Measurements from ENCODE around the gene CACHD1. TPM values are rescaled to one million over a fixed set of nuclear protein-coding genes. Genes with fewer than 3 reads are reported as not detected.

CACHD1 gene
- total and polyA plus RNA-seq, 10 donors: 1.1 to 17.3 (median 11.4) TPM

GRCh38 chr1:64574301-64574700, 104.4 kb downstream of the CACHD1 start:
- H3K36me3 ChIP-seq: no peaks in the 10 kb centered on the region
- H3K27me3 ChIP-seq (replicated peaks in 1 of 7): no peaks in the 10 kb centered on the region
- intact Hi-C loops (cut with DNase I; ENCODE audit: low total_unique reads): no loop called here
- no peak overlapping the region for H3K27ac ChIP-seq
- WGBS, 5 donors: 77 to 91% (median 78%) methylated on average over 3 of the region's 3 CpGs
- no peak overlapping the region for H3K4me3 ChIP-seq
- H3K4me1 ChIP-seq: peaks cover 0 to 5% (median 0%) of the 10 kb centered on the region in 6 donors
- no peak for TF ChIP-seq POLR2A (IDR thresholded peaks at IDR 0.05)
- no peak for DNase-seq
- no peaks in the 10 kb centered on the region for H3K9me3 ChIP-seq

- no peak overlapping the region for H3K27ac ChIP-seq
- H3K9me3 ChIP-seq: no peaks in the 10 kb centered on the region
- H3K4me3 ChIP-seq: no peak overlapping the region
- intact Hi-C loops (cut with DNase I; ENCODE audit: low total_unique reads): no loop called here
- no peaks in the 10 kb centered on the region for H3K36me3 ChIP-seq
- no peak for DNase-seq
- no peaks in the 10 kb centered on the region for H3K4me1 ChIP-seq
- TF ChIP-seq POLR2AphosphoS5 (IDR thresholded peaks at IDR 0.05) (no peak), CTCF (IDR thresholded peaks at IDR 0.05 in 8 of 11, conservative IDR thresholded peaks at IDR 0.05 in 3 of 11) (no peak), POLR2A (IDR thresholded peaks at IDR 0.05) (no peak)
- H3K27me3 ChIP-seq (replicated peaks in 1 of 7): no peaks in the 10 kb centered on the region
- 82 to 93% (median 89%) methylated on average over 11 of the region's 11 CpGs for WGBS, 5 donors
Measured at GRCh38 chr1:64575881-64576676, 106.2 kb downstream of the CACHD1 start.

DNA sequence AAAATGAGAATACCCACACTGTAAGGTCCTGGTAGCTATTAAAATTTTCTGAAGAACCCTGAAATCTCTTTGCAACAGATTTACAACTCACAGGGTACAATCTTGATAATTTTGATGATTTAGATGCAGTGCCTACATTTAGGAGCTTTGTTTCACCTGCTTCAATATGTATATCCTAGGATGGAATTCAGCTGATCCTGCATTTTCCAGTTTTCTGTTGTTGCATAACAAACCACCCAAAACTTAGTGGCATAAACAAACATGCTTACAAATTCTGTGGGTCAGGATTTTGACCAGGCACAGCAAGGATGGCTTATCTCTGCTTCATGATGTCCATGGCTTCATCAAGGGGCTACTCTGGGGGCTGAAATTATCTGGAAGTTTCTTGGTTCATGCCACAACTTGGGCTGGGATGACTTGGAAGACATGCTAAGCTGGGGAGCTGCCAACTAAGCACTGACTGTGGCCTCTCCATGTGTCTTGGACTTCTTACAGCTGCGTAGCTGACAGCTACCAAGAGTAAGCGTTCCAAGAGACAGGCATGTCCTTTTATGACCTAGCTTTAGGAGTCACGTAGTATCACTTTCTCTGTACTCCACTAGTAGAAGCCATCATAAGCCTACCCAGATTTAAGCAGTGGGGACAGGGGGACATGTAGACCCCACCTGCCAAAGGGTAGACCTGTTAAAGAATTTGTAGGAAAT, 108.5 kb downstream of the CACHD1 start:
- H3K9me3 ChIP-seq: no peaks in the 10 kb centered on the region
- intact Hi-C loops (cut with DNase I; ENCODE audit: low total_unique reads): no loop called here

DNA sequence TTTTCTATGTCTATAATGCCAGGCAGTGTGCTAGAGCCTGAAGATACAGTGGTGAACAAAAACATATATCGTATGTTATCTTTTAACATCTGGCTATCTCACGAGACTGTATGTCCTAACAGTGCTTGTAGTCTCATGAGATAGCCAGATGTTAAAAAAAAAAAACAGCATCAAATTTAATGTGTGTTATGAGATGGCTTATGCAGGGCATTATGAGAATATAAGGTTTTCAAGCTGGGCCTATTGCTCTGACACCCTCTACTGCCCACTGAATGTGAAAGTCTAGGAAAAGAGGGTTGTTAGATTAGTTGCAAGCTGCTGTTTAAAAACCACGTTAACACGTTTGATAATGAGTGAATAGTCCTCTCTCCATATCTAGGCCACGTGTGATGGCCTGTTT, 109.8 kb downstream of the CACHD1 start:
- no peaks in the 10 kb centered on the region for H3K4me1 ChIP-seq
- no peak overlapping the region for H3K4me3 ChIP-seq
- intact Hi-C loops (cut with DNase I; ENCODE audit: low total_unique reads): no loop called here
- DNase-seq: no peak
- no peaks in the 10 kb centered on the region for H3K27me3 ChIP-seq (replicated peaks in 1 of 7)
- 78 to 88% (median 86%) methylated on average over 5 of the region's 5 CpGs for WGBS, 5 donors
- H3K9me3 ChIP-seq: no peaks in the 10 kb centered on the region
- H3K36me3 ChIP-seq: no peaks in the 10 kb centered on the region
- no peak overlapping the region for H3K27ac ChIP-seq
- TF ChIP-seq CTCF (IDR thresholded peaks at IDR 0.05 in 8 of 11, conservative IDR thresholded peaks at IDR 0.05 in 3 of 11) (no peak), POLR2A (IDR thresholded peaks at IDR 0.05) (no peak), POLR2AphosphoS5 (IDR thresholded peaks at IDR 0.05) (no peak)

More for the DNA sequence above, 108.5 kb downstream of the CACHD1 start:
- Histone ChIP-seq H3K27me3 (replicated peaks in 1 of 7) (no peaks in the 10 kb centered on the region), H3K27ac (no peak overlapping the region), H3K4me1 (no peaks in the 10 kb centered on the region), H3K4me3 (no peak overlapping the region), H3K36me3 (no peaks in the 10 kb centered on the region)
- no peak for TF ChIP-seq POLR2AphosphoS5 (IDR thresholded peaks at IDR 0.05)
- 74 to 91% (median 87%) methylated on average over 3 of the region's 3 CpGs for WGBS, 5 donors
- DNase-seq: no peak

- TF ChIP-seq CTCF (IDR thresholded peaks at IDR 0.05 in 8 of 11, conservative IDR thresholded peaks at IDR 0.05 in 3 of 11) (no peak), POLR2AphosphoS5 (IDR thresholded peaks at IDR 0.05) (no peak), POLR2A (IDR thresholded peaks at IDR 0.05) (no peak)
- 80 to 94% (median 83%) methylated on average over 3 of the region's 3 CpGs for WGBS, 5 donors
- DNase-seq: no peak
- Histone ChIP-seq H3K27ac (no peak overlapping the region), H3K36me3 (no peaks in the 10 kb centered on the region), H3K4me1 (no peaks in the 10 kb centered on the region), H3K4me3 (no peak overlapping the region), H3K9me3 (no peaks in the 10 kb centered on the region), H3K27me3 (replicated peaks in 1 of 7) (no peaks in the 10 kb centered on the region)
- intact Hi-C loops (cut with DNase I; ENCODE audit: low total_unique reads): no loop called here
Measured at GRCh38 chr1:64581135-64581842, 111.4 kb downstream of the CACHD1 start.
